ENCODE data around the gene GSK3B.

DNA sequence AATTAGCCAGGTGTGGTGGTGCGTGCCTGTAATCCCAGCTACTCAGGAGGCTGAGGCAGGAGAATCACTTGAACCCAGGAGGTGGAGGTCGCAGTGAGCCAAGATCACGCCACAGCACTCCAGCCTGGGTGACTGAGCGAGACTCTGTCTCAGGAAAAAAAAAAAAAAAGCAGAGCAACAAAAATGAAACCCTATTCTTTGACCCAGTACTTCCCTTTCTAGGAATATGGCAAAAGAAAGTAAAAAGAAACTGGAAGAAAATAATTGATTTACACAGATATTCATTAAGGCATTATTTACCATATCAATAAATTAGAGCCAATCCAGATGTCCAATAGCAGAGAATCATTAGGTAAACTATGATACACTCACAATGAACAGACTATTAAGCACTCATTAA, 67.0 kb downstream of the GSK3B start:
- TF ChIP-seq POLR2A (IDR thresholded peaks at IDR 0.05) (no peak), POLR2AphosphoS5 (IDR thresholded peaks at IDR 0.05) (no peak)

All from prostate gland (tissue), 1 donor.